ENCODE data around the gene MPL.

MPL gene

DNA sequence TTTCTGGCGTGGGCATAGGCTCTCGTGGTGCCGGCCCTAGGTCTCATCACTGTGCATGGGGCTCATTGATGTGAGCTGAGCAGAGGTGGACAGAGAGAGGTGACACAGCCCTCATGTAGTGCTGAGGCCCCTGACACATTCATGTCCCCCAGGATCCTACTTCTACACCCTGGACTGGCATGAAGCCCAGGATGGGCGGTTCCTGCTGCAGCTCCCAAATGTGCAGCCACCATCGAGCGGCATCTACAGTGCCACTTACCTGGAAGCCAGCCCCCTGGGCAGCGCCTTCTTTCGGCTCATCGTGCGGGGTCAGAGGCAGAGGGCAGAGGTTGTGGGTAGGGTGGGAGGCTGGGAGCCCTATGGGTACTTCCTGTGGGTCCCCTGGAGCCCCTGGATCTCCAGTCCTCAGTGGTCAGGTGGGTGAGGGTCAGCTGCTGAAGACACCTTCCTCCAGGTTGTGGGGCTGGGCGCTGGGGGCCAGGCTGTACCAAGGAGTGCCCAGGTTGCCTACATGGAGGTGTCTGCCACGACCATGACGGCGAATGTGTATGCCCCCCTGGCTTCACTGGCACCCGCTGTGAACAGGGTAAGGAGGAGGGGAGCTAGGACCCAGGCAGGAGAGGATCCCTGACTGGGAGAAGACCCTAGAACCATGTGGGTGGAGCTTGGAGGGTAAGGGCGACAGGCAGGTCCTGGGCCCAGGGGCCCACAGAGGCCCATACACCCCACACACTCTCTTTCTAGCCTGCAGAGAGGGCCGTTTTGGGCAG, 30.7 kb upstream of the MPL start:
- no peak for FAIRE-seq

DNA sequence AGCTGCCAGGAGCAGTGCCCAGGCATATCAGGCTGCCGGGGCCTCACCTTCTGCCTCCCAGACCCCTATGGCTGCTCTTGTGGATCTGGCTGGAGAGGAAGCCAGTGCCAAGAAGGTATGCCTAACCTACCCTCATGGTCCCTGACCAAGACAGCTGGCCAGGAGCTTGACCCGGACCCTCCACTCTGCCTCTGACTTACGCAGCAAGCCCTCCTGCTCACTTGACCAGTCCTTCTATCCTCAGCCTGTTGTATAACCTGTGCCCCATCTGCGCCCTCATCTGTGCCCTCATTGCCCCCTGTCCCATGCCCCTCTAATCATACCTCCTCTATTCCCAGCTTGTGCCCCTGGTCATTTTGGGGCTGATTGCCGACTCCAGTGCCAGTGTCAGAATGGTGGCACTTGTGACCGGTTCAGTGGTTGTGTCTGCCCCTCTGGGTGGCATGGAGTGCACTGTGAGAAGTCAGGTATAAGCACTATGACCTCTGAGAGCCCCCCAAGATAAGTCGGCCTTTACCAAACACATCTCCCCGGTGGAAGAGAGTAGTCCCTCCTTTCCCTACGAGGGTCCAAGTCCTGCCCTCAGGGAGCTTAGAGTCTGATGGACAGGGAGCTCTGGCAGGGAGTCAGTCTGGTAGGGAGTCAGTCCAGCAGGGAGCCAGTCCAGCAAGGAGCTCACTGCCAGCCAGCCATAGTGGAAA, 30.0 kb upstream of the MPL start:
- no peak for FAIRE-seq

DNA sequence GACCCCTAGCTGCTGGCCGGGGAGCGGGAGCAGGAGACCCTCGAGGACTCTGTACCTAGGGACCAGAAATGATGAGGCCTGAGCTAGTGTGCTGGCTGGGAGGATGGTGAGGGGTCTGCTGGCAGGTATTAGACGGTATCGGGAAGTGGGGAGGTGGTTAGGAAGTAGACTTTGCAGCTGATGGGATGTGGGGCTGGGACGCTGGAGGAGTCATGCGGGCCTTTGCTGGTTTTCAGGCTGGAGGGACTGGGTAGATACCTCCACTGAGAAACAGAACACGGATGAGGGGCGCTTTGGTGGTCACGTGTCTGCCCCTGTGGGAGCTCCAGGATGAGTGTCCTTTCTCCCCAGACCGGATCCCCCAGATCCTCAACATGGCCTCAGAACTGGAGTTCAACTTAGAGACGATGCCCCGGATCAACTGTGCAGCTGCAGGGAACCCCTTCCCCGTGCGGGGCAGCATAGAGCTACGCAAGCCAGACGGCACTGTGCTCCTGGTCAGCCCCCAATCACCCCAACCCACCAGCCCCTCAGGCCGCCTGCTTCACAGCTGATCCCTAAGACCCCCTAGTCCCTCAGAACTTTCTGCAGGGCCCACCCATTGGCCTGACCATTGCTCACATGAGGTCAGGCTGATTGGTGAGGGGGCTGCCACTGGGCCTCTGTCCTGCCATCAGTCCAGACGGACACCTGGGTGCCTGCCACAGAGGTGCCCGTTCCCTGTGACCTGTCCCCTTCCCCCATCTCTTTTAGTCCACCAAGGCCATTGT, 28.8 kb upstream of the MPL start:
- FAIRE-seq, result no peak

DNA sequence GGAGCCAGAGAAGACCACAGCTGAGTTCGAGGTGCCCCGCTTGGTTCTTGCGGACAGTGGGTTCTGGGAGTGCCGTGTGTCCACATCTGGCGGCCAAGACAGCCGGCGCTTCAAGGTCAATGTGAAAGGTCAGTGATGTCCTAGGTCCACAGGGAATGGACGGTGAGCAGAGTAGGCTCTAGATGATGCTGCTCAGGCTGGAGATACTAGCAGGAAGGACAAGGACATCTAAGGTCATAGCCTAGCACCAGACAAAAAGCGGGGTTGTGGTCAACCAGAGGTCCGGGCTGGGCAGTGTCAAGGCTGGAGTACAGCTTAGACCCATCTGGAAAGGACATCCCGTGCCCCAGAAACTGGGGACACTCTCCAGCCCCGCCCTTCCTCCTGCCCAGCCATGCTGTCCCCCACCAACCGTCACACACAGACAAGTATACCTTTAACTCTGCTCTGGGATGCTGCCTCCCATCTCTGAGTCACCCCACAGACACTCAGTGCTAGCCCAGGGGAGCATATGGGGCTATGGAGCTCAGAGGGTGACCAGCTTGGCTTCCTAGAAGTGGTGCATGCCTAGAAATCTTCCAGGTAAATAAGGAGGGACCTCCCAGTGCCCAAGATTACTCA, 28.1 kb upstream of the MPL start:
- FAIRE-seq, result no peak

DNA sequence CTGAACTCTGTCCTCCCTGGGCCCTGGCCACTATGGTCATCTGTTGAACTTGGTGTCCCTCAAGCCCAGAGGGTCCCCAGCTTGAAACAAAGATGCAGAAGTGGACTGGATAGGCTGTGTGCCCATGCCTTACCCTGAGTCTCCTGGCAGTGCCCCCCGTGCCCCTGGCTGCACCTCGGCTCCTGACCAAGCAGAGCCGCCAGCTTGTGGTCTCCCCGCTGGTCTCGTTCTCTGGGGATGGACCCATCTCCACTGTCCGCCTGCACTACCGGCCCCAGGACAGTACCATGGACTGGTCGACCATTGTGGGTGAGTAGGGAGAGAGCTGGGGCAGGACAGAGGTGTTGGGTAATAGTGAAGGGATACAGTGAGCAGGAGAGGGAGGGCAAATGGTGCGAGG, 26.1 kb upstream of the MPL start:
- FAIRE-seq, result no peak

DNA sequence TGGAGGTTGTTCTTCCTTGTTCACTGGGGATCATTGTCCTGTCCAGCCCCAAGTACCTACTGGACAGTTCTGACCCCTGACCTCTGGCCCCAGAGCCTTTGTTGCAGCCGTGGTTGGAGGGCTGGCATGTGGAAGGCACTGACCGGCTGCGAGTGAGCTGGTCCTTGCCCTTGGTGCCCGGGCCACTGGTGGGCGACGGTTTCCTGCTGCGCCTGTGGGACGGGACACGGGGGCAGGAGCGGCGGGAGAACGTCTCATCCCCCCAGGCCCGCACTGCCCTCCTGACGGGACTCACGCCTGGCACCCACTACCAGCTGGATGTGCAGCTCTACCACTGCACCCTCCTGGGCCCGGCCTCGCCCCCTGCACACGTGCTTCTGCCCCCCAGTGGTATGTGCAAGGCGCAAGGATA, 25.4 kb upstream of the MPL start:
- no peak for FAIRE-seq

DNA sequence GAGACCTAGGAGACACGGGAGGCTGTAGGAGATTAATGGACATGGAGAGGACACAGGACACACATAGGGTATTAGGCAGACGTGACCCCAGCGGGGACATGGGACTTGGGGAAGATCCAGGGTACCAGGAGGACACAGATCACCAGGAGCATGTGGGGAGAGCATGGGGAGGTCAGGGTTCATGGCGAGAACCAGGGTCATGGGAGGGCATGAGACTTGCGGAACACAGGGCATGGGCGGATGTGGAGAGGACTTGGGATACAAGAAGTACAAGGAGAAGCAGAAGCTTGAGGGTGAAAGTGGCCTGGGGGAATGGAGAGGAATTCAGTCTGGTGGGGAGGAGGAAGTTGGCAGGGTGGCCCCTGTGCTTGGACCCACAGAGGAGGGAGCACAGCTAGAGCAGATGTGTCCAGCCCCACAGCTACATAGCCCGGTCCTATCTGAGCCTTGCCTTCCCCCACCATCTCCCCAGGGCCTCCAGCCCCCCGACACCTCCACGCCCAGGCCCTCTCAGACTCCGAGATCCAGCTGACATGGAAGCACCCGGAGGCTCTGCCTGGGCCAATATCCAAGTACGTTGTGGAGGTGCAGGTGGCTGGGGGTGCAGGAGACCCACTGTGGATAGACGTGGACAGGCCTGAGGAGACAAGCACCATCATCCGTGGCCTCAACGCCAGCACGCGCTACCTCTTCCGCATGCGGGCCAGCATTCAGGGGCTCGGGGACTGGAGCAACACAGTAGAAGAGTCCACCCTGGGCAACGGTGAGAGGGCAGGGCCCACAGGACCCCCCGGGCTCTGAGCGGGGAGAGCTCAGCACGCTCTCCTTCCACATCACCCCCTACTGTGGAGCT, 24.7 kb upstream of the MPL start:
- no peak for FAIRE-seq

DNA sequence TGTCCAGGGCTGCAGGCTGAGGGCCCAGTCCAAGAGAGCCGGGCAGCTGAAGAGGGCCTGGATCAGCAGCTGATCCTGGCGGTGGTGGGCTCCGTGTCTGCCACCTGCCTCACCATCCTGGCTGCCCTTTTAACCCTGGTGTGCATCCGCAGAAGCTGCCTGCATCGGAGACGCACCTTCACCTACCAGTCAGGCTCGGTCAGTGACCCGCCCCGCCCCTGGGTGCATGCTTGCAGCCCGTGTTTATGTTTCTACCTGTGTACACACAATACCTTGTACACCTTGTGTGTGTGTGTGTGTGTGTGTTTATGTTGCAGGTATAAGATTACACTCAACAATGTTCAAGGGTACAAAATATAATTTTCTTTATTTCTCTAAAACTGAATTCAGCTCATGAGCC, 23.8 kb upstream of the MPL start:
- FAIRE-seq, result no peak

DNA sequence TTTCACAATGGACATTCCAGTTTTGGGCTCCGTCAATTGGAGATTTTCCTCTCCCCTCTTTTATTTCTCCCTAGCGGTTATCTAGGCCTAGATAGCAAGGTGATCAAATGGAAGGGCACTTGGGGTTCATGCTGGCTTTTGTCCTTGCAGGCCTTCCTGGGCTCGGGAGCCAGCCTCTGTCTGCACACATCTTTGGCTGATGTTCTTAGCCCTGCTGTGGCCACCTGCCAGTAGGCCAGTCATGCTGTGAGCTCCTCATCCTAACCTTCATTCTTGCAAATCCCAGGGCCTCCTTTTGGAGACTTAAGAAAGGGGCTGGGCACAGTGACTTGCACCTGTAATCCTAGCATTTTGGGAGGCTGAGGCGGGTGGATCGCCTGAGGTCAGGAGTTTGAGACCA, 23.4 kb upstream of the MPL start:
- no peak for FAIRE-seq

DNA sequence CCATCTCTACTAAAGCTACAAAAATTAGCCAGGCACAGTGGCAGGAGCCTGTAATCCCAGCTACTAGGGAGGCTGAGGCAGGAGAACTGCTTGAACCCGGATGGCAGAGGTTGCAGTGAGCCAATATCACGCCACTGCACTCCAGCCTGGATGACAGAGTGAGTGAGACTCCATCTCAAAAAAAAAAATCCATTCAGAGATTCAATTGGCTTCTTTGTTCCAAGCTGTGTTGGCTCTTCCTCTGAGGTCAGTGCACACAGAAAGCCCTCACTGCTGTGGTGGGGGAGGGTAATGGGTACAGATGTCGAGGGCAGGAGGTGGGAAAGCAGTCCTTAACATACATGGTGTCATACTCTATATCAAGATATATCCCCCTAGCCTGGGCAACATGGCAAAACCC, 22.1 kb upstream of the MPL start:
- FAIRE-seq, result no peak

DNA sequence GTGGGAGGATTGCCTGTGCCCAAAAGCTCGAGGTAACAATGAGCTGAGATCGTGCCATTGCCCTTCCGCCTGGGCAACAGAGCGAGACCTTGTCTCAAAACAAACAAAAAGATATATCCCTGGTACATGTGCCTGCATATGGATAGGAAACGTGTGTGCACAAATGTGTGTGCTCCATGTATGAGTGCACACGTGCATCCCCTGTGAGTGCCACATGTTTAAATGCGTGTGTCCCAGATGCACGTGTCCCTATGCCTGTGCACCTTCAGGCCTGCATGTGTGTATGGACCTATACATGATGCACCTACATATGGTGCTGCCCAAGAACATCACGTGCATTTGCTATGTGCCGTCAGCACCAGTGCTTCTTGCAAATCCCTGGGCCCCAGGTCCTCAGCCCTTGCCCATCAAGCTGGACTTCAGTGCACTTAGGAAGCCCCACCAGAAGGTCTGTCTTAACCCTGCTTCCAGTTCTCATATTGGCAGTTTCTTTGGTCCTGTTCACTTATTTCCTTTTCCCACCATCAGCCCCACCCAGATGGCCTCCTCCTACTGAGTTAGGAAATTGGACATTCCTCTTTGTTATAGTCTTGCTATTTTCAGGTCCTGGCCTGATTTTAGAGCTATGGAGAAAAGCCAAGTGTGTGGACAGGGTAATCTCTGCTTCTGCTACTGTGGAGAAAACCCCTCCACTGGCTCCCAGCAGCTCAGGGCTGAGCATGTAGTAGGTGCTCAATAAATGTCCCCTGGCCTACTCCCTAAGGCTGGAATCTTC, 21.5 kb upstream of the MPL start:
- no peak for FAIRE-seq

DNA sequence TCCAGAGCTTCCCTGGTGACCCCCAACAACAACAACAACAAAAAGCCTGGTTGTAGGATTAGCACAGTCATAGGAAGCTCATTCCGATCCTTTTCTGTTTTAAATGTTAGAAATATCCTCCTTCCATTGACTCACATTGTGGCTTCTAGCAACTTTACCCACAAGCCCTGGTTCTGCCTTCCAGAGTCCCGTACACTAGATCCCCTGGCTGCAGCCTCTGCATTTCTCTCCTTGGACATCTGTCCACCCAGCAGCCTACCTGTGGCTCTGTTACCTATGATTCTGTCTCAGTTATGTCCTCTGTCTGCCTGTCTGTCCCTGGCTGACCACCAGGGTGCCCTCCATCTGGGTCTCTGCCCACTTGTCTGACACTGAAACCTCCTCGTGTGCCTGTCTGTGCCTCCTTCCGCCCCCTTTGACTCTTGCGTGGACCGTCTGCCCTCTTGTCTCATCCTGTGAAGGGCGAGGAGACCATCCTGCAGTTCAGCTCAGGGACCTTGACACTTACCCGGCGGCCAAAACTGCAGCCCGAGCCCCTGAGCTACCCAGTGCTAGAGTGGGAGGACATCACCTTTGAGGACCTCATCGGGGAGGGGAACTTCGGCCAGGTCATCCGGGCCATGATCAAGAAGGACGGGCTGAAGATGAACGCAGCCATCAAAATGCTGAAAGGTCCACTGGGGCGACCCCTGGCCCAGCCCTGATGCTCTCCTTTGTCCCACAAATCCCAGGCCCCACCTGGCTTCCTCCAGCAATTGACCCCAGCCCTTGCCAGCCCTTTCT, 20.7 kb upstream of the MPL start:
- FAIRE-seq, result no peak

DNA sequence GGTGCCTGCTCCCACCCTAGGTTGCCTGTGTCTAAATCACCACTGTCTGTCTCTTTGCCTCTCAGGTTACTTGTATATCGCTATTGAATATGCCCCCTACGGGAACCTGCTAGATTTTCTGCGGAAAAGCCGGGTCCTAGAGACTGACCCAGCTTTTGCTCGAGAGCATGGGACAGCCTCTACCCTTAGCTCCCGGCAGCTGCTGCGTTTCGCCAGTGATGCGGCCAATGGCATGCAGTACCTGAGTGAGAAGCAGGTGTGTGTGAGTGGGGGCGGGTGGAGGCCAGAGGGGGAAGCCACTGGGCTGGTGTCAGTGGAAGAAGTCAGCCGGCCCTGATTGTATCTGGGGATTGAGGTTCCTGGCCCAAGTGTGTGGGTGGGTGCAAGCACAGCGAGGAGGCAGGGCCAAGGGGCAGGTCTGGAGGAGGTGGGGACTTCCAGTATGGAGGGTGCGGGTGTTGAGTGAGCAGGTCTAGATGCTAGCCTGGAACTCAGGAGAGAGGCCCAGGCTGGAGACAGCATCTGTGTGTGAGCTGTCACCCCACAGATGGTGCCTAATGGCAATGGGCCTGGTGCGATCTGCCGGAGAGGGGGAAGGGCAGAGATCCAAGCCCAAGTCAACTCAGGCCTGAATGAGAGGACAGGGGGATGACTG, 19.7 kb upstream of the MPL start:
- no peak for FAIRE-seq

DNA sequence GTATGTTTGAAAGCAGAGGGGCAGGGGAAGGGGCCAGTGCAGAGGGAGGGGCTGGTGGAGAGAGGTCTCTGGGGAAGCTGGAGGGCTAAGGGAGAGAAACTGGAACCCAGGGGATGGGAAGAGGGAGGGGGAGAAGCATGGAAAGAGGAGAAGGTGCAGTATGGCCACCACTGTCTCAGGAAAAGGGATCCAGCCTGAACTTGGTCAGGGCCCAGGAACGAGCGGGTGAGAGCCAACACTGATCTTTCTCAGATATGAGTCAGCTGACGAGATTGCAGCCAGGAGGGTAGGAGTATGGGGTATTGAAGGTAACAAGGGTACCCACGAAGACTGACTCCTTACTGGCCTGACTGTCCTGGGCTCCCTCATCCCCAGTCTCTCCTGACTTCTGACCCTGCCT, 18.8 kb upstream of the MPL start:
- no peak for FAIRE-seq

DNA sequence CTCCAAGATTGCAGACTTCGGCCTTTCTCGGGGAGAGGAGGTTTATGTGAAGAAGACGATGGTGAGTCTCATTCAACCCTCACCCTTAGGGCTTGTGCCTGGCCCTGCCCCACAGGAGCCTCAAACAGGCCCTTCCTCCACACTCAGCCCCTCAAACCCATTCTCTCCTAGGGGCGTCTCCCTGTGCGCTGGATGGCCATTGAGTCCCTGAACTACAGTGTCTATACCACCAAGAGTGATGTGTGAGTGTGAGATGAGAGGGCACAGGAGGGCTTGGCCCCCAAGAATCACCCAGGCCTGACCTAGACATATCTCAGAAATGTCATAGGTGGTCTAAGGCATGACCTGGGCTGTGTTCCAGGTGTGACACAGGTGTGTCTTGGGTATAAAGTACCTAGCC, 18.3 kb upstream of the MPL start:
- no peak for FAIRE-seq

DNA sequence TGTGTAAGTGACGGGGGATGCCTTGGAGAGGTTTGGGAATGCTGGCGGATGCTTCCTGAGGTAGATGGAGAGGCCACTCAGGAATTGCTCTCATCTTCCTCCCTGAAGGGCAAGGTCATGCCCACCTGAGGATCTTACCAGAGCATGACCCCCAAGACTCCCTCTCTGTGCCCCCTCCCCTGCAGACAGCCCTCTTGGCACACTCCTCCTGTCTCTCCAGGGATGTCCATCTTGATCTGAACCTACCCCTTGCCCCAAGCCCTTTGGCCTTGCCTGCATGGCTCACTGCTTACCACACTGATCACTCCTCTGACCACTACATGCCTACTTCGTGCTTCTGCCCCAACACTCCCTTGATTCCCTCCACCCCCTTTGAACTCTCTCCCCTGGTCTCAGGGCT, 17.9 kb upstream of the MPL start:
- no peak for FAIRE-seq

DNA sequence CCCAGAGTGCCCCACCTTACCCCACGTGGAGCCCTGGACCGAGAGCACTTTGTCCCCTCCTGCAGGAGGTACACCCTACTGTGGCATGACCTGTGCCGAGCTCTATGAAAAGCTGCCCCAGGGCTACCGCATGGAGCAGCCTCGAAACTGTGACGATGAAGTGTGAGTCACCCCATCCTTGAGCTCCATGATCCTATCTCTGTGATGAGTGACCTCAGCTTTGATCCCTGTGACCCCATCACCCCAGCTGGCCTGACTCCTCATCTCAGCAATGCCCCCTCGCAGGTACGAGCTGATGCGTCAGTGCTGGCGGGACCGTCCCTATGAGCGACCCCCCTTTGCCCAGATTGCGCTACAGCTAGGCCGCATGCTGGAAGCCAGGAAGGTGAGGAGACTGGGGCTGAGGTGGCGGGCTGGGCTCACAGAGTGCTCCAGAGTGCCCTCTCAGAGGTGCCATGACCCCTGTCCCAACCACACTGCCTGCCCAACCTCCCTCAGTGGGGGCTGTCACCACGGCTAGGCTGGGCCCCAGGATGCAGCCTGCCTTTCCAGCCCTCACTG, 16.2 kb upstream of the MPL start:
- no peak for FAIRE-seq

DNA sequence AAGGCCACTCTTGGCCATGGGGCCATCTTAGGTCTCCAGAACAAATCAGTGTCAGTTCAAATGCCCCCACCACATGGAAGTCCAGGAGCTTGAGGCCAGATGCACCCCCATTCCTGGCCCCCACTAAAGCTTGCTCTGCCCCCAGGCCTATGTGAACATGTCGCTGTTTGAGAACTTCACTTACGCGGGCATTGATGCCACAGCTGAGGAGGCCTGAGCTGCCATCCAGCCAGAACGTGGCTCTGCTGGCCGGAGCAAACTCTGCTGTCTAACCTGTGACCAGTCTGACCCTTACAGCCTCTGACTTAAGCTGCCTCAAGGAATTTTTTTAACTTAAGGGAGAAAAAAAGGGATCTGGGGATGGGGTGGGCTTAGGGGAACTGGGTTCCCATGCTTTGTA, 15.1 kb upstream of the MPL start:
- FAIRE-seq, result no peak

DNA sequence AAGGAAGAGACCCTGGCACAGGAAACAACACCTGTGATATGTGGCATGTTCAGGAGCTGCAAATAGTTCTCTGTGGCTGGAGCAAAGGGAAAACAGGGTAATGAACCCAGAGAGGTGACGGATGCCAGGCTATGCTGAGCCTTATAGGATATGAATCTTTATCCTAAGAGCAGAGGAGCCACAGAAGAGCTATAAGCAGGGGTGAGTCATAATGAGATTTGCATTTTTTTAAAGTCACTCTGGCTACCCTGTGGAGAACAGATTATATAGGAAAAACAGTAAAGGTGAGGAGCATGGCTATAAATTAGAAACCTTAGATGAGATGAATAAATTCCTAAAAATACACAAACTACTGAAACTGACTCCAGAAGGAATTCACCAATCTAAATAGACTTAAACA, 12.8 kb upstream of the MPL start:
- FAIRE-seq, result no peak

DNA sequence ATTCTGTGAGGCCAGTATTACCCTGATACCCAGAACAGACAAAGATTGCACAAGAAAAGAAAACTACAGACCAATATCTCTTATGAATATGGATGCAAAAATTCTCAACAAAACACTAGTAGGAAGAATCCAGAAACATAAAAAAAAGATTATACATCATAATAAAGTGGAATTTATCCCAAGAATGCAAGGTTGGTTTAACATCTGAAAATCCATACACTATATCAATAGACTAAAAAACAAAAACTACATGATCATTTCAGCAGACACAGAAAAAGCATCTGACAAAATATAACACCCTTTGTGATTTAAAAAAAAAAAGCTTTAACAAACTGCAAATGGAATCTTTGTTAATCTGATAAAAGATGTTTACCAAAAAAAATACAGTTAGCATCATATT, 12.2 kb upstream of the MPL start:
- FAIRE-seq, result no peak
